Amygdala (tissue), 56 donors: Measurements from ENCODE around the gene DPF1.
A peak's percentile ranks its signal among the peaks of the same experiment; 100 is the strongest.

Experiments
- DNase-seq, 56 donors: peaks; one replicate each; lab custom pipeline; 2025; lab: John Stamatoyannopoulos, UW

Gene DPF1

GRCh38 chr19:38223119-38223523 lies 901 bp downstream of the DPF1 start:
- no peak for DNase-seq

- DNase-seq: no peak
These were observed 1.8 kb downstream of the DPF1 start for GRCh38 chr19:38221919-38222830.

- no peak for DNase-seq
These were observed 2.6 kb downstream of the DPF1 start for GRCh38 chr19:38221421-38221820.

- no peak for DNase-seq
These were observed 4.8 kb downstream of the DPF1 start for GRCh38 chr19:38219221-38219620.

- DNase-seq: no peak
These were observed 5.8 kb downstream of the DPF1 start for GRCh38 chr19:38218204-38218603.

- peak in 14 of 56 donors; percentile 3 to 67 (median 34) for DNase-seq
These were observed 7.0 kb downstream of the DPF1 start for GRCh38 chr19:38216785-38217641.

- DNase-seq: peak in 40 of 56 donors; percentile 8 to 67 (median 46)
These were observed 10.0 kb downstream of the DPF1 start for GRCh38 chr19:38213911-38214625.

GRCh38 chr19:38213469-38213868 lies 10.6 kb downstream of the DPF1 start:
- no peak for DNase-seq

- no peak for DNase-seq
These were observed 12.3 kb downstream of the DPF1 start for GRCh38 chr19:38211766-38212165.

GRCh38 chr19:38211151-38211591 lies 12.9 kb downstream of the DPF1 start:
- DNase-seq: peak in 11 of 56 donors; percentile 11 to 57 (median 39)

- DNase-seq: peak in 53 of 56 donors; percentile 17 to 88 (median 70)
These were observed 13.5 kb downstream of the DPF1 start for GRCh38 chr19:38210458-38210987.

- DNase-seq: peak in 54 of 56 donors; percentile 12 to 88 (median 65)
These were observed 14.2 kb downstream of the DPF1 start for GRCh38 chr19:38209671-38210457.

- no peak for DNase-seq
These were observed 14.9 kb downstream of the DPF1 start for GRCh38 chr19:38209152-38209551.

- no peak for DNase-seq
These were observed 15.5 kb downstream of the DPF1 start for GRCh38 chr19:38208571-38208970.

- DNase-seq: peak in 1 of 56 donors; percentile 28
These were observed 16.5 kb downstream of the DPF1 start for GRCh38 chr19:38207543-38207942.

GRCh38 chr19:38206928-38207327 lies 17.1 kb downstream of the DPF1 start:
- DNase-seq: no peak

- no peak for DNase-seq
These were observed 17.8 kb downstream of the DPF1 start for GRCh38 chr19:38206006-38206745.

GRCh38 chr19:38204728-38205127 lies 19.3 kb downstream of the DPF1 start:
- DNase-seq: no peak

GRCh38 chr19:38204096-38204495 lies 19.9 kb downstream of the DPF1 start:
- no peak for DNase-seq
